Endothelial cell (in vitro differentiated cells): Measurements from ENCODE around the gene TMEM184B. TPM values are rescaled to one million over a fixed set of nuclear protein-coding genes. Genes with fewer than 3 reads are reported as not detected.

Source experiments
- DNase-seq: peaks from one replicate; pipeline ENCODE4 v3.0.0; 2021; ENCODE audit warnings: low spot score
- H3K27ac Mint-ChIP-seq: one replicate; pipeline ENCODE4 v1.8.0; 2021; ENCODE audit warnings: mixed read lengths, inconsistent platforms; ENCODE audit not compliant: unreplicated experiment
- H3K27me3 Mint-ChIP-seq: one replicate; pipeline ENCODE4 v1.8.0; 2021; ENCODE audit warnings: mild to moderate bottlenecking, moderate library complexity, mixed read lengths, inconsistent platforms; ENCODE audit not compliant: unreplicated experiment
- H3K36me3 Mint-ChIP-seq: one replicate; pipeline ENCODE4 v1.8.0; 2021; ENCODE audit warnings: mild to moderate bottlenecking, low read depth, mixed read lengths, inconsistent platforms; ENCODE audit not compliant: unreplicated experiment
- H3K4me1 Mint-ChIP-seq: one replicate; pipeline ENCODE4 v1.8.0; 2021; ENCODE audit warnings: mild to moderate bottlenecking, mixed read lengths, inconsistent platforms; ENCODE audit not compliant: unreplicated experiment
- H3K4me3 Mint-ChIP-seq: one replicate; pipeline ENCODE4 v1.8.0; 2021; ENCODE audit warnings: mild to moderate bottlenecking, mixed read lengths, inconsistent platforms; ENCODE audit not compliant: unreplicated experiment
- H3K9me3 Mint-ChIP-seq: one replicate; pipeline ENCODE4 v1.8.0; 2021; ENCODE audit warnings: mixed read lengths, inconsistent platforms; ENCODE audit not compliant: unreplicated experiment
- CTCF ChIP-seq: fragments of 200-600 bp; sonication (generic); IDR thresholded peaks from one replicate; pipeline ENCODE4 v1.5.0; 2021; ENCODE audit warnings: antibody characterized with exemption; ENCODE audit not compliant: unreplicated experiment
- total RNA-seq: library from RNA; stranded (reverse); fragmentation: NEBNext Ultra II Directional; extraction: Animal tissue kit (Norgen Biotek cat#: 25700); gene quantifications from one replicate; pipeline ENCODE4 v1.2.1, GENCODE V29; 2021; ENCODE audit not compliant: unreplicated experiment

TMEM184B gene
- total RNA-seq, 1 donor from 2014 or later: 59.8 TPM

GRCh38 chr22:38273135-38273826 lies 471 bp upstream of the TMEM184B start:
- peak overlapping the region; percentile 95 for H3K4me3 Mint-ChIP-seq
- H3K9me3 Mint-ChIP-seq: no peaks in the 10 kb centered on the region
- no peak for DNase-seq
- peaks cover 4% of the 10 kb centered on the region for H3K27me3 Mint-ChIP-seq
- H3K4me1 Mint-ChIP-seq: peaks cover 17% of the 10 kb centered on the region
- peak overlapping the region; percentile 87 for H3K27ac Mint-ChIP-seq
- peaks cover 6% of the 10 kb centered on the region for H3K36me3 Mint-ChIP-seq
- TF ChIP-seq CTCF: no peak

GRCh38 chr22:38271927-38272372 lies 860 bp downstream of the TMEM184B start:
- Mint-ChIP-seq H3K27me3 (peaks cover 2% of the 10 kb centered on the region), H3K4me1 (peaks cover 21% of the 10 kb centered on the region), H3K36me3 (peaks cover 10% of the 10 kb centered on the region), H3K9me3 (no peaks in the 10 kb centered on the region), H3K27ac (no peak overlapping the region), H3K4me3 (peak overlapping the region; percentile 94)
- TF ChIP-seq CTCF: no peak
- no peak for DNase-seq

GRCh38 chr22:38271101-38271500 lies 1.7 kb downstream of the TMEM184B start:
- H3K27me3 Mint-ChIP-seq: peaks cover 2% of the 10 kb centered on the region
- peaks cover 10% of the 10 kb centered on the region for H3K36me3 Mint-ChIP-seq
- peak overlapping the region; percentile 37 for H3K4me3 Mint-ChIP-seq
- H3K9me3 Mint-ChIP-seq: no peaks in the 10 kb centered on the region
- no peak for DNase-seq
- no peak overlapping the region for H3K27ac Mint-ChIP-seq
- no peak for TF ChIP-seq CTCF
- peaks cover 21% of the 10 kb centered on the region for H3K4me1 Mint-ChIP-seq

GRCh38 chr22:38270091-38270992 lies 2.5 kb downstream of the TMEM184B start:
- peaks cover 21% of the 10 kb centered on the region for H3K4me1 Mint-ChIP-seq
- DNase-seq: no peak

More at GRCh38 chr22:38270091-38270992, 2.5 kb downstream of the TMEM184B start:
- Mint-ChIP-seq H3K36me3 (peaks cover 10% of the 10 kb centered on the region), H3K27me3 (peaks cover 2% of the 10 kb centered on the region), H3K27ac (no peak overlapping the region), H3K9me3 (no peaks in the 10 kb centered on the region), H3K4me3 (peak overlapping the region; percentile 42)
- no peak for TF ChIP-seq CTCF
